Activated CD4-positive, alpha-beta T cell treated with anti-CD3 and anti-CD28 coated beads, Interleukin-2, amount 50 U/mL, for 48 hours (primary cell): Measurements from ENCODE around the gene MS4A15.

Source experiments
- DNase-seq, 2 experiments: peaks; one replicate each; pipeline ENCODE4 v3.0.0-alpha.2; 2020

MS4A15 gene

DNA sequence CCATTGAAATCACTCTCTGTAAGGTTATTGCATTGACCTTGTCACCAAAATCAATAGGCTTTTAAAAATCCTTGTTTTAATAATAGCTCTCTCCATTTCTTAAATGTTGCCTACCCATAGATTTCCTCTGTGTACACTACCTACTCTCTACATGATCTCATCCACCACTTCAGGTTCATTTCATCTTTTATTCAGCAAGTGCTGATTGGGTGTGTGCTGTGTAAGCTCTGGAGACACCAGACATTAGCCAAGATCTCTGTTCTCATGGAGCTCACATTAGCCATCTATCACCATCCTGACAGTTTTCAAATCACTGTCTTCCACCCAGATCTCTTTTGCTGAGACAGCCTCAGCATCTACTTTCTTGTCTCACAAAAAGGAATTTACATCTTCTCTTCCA lies 24.1 kb downstream of the MS4A15 start:
- DNase-seq: no peak

DNA sequence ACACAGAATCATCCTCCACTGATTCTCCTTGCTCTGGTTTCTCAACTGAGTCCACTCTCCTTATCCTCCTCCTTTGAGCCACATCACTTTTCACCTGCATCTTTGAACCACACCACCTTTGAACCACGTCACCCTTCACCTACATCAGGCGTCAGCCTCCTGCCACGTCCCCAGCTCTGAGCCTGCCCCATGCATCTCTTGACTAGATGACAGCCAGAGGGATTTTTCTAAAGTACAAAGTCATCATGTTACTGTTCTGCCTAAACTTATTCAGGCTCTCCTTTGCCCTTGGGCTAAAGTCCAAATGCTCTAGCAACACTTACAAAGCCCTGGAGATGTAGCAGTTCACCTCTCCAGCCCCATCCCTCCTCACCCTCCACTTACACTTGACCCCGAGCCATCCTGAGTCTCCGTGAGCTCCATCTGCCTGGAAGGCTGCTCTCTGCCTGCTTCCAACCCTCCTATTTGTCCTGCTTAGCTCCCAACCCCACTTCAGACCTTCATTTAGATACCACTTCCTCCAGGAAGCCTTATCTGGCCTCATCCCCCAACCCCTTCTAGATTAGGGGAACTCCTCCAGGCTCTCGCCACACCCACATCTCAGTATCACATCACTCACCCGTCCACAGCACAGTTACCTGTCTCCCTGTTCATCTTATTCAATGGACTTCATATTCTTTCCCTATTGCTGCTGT lies 24.8 kb downstream of the MS4A15 start:
- no peak for DNase-seq

DNA sequence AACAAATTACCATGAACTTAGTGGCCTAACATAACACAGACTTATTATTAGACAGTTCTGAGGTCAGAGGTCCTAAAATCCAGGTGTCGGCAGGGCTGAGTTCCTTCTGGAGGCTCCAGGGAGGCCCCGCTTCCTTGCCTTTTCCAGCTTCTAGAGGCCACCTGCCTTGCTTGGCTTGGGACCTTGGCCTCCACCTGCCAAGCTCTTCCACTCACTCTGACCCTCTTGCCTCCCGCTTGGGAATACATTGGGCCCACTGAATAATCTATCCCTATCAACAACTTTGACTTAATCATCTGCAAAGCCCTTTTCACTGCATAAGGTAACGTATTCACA lies 25.3 kb downstream of the MS4A15 start:
- no peak for DNase-seq

DNA sequence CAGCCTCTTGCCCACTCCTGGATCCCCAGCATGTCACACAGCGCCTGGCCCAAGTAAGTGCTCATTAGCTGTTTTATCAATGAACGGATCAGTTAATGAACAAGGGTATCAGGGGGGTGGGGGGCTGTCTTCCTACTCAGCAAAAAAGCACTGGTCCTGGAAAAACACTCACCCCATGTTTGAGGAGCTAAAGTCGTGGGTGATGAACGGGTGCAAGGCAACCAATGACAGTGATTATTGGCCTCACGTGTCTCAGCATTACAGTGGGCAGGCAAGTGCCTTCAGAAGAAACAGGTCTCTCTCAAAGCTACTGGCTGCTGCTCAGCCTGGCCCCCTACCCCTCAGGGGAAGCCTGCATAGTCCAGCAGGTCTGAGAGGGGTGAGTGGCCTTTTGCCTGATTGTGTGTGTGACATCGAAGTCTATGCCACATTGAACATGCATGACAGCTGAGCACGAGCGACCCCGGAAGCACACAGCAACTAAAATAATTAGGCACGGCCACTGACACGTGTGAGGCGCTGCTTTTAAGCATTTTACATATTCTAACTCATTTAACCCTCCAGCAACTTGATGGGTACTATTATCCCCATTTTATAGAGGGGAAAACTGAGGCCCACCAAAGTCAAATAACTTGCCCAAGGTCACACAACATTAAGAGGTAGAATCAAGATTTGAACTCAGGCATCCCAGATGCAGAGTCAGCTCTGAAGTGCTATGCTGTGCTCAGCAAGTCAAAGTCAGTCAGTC lies 25.9 kb downstream of the MS4A15 start:
- DNase-seq: no peak

DNA sequence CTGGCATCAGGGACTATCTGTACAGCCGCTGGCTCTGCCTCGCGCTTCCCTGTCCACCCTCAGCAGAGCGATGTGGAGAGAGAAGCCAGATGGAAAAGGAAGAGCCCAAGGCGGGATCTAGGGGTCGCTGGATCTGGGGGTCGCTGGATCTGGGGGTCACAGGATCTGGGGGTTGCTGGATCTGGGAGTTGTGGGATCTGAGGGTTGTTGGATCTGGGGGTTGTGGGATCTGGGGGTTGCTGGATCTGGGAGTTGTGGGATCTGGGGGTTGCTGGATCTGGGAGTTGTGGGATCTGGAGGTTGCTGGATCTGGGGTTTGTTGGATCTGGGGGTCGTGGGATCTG lies 26.4 kb downstream of the MS4A15 start:
- no peak for DNase-seq

DNA sequence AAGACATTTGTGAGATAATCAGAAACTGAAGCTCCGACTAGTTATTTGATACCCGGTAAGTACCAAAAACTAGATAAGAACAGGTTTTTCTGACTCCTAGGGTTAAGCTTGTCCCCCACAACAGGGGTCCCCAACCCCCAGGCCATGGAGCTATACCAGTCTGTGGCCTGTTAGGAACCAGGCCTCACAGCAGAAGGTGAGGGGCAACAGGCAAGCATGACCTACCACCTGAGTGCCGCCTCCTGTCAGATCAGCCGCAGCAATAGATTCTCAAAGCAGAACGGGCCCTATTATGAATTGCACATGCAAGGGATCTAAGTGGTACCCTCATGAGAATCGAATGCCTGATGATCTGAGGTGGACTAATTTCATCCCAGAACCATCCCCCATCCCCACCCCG lies 27.2 kb downstream of the MS4A15 start:
- DNase-seq: no peak

DNA sequence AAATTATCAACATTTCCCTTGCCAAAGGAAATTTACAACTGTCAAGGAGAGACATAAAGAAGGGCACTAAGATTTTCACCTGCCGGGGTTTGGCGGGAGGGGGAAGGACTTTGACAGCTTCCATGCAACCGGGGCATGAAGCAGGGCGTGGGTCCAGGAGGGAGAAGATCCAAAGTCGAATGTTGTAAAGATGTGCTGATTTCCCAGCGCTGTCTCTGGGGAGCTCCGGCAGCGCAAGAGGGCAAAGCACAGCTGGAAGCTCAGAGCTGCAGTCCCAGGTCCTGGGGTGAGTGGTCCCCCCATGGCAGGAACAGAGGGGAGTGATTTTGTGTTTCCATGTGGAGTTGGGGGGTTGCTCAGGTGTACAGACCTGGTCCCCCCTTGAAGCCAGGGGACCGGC lies 28.5 kb downstream of the MS4A15 start, which contains the start of gene MS4A10:
Gene MS4A10 (plus strand): TSS at position 198 of the 400 bp plus-strand sequence. CDS start 5,003 bp downstream, outside the sequence.
- DNase-seq: no peak

DNA sequence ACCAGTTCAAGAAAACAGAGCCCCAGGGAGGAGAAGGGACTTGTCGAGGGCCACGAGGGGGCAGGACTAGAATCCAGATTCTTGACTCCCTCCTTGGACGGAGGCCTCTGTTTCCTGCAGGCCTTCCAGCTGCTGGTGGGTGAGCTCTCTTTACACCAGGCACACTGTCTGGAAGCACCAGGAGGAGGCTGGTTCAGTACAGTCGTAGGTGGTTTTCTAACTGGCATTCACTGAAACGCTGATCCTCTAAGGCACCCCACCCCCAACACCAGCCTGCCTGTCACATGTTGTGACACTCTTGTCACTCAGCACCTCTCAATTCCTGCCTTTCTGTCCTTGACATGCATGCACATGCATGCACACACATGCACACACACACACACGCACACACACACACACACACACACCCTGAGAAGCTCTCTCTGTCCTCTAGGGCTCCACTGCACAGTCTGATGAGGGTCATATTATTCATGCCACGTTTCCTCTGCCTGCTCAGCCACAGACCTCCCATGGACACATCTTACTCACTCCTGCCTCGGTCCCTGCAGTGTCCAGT lies 29.2 kb downstream of the MS4A15 start:
- no peak for DNase-seq

DNA sequence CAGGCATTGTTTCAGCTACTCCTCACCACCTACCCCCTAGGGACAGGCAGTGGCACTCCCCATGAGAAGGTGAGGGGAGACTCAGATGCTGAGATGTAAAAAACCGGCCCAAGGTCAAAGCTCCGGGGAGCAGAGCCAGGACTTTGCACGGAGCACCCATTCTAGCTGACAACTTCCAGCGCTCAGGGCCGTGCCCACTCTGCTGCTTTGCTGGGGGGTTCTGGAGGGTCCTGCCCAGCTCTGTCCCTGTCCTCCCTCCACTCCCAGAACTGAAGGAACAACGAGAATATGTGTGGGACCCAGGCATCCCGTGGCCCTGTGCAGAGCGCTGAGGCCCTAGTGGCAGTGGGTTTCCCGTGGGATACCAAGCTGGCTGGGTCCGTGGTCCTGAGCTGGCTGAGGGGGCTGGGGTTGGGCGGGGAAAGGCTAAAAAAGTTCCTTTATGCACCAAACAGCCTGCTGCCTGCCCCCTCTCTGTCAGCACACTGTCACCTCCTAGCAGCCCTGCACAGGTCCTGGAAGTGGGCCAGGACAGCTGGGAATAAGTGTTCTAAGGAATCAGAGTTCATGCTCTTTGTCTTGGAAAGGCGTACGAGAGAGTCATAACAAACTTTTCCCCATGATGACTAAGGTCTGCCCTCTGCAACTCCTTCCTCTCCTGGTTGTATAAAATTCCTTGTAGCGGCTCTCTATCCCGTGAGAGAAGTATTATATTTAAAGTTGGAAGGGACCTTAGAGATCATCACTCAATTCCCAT lies 30.3 kb downstream of the MS4A15 start:
- no peak for DNase-seq

DNA sequence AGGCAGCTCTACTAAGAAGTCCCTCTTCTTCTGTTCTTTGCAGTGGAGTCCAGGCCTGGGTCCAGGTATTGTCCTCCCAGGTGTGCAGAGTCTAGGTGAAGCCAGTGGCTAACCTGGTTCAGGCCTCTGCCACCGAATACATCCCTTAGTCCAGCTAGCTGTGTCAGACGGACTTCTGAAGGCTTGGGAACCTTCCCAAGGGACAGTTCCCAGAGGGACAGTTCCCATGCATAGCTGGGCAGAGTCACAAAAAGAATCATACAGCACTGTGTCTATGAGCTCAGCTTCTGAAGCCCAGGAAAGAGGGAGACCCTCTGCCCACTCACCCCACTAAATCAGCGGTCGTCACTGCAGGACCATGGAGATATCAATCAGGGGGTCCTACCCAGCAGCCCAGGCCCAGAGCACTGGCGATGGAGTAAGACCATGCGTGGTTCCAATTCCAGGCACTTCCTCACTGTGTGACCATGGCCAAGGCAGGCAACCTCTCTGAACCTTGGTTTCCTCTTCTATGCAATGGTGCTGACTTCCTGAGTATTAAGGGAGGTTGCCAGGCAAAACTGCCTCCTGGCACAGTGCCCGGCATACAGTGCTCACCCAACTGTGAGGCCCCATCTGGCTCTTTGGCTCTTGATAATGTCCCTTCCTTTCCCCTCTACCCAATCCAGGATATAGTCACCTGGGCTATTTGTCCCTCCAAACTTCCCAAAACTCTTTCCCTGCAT lies 31.9 kb downstream of the MS4A15 start:
- no peak for DNase-seq

DNA sequence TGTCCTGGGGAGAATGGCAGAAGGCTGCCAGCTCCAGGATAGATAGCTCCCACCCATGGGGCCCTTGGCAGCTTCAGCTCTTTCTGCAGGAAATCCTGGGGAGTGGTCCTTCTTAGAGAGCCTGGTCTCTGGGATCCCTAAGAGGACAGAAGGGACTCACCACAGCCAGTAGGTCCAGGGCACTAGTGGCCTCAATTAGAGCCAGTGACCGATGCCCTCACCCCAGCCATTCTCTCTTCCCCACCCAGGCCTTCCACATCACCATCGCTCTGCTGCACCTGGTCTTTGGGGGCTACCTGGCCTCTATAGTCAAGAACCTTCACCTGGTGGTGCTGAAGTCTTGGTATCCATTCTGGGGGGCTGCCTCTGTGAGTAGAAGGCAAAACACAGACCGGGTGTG lies 34.1 kb downstream of the MS4A15 start:
- DNase-seq: no peak

DNA sequence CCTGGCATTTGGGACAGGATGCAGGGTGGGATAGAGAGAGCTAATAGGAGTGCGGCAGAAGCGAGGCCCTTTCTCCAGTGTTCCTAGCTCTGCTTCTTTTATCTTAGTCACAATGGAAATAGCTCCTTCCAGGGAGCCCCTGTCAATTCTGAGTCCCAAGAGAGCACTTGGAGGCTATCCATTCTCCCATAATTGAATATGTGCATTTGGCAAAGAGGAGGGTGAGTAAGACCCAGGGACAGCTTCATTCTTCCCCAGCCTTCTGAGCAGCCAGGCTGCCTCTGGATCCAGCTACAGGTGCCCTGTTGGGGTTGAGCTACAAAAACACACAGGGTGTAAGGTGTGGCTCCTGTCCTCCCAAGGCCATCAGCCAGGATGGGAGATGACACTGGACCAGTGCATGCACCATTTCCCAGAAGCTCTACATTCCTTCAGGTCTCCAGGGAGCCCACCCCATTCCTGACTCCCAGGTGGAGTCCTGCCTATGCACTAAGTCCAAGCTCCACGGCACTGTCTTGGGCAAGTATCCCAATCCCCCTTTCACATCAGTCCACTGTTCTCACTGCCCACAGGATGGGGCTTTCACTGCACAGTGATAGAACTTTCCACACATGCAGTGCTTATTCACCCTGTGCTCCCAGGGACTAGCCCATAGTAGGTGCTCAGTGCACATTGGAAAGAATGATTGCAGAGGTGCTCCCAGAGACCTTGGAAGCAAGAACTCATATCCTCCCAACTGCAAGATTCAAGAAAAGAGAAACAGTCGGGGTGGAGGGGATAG lies 34.7 kb downstream of the MS4A15 start:
- DNase-seq: no peak

DNA sequence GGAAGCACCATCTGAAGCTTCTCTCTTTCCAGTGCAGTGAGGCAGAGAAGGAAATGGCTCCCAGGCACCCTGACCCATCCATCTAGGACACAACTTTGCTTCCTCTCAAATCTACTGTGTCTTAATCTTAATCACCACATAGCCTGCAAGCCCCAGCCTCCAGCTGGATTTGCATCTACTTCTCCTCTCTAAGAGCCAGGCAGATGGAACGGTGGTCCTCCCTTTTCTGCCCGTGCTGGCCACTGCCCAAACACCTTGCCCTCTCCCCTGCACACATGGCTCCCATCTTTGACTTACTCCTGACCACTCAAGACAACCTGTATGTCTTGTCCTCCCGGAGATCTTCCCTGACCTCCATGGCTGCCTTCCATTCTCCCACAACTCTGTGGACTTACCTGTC lies 35.9 kb downstream of the MS4A15 start:
- DNase-seq: no peak

DNA sequence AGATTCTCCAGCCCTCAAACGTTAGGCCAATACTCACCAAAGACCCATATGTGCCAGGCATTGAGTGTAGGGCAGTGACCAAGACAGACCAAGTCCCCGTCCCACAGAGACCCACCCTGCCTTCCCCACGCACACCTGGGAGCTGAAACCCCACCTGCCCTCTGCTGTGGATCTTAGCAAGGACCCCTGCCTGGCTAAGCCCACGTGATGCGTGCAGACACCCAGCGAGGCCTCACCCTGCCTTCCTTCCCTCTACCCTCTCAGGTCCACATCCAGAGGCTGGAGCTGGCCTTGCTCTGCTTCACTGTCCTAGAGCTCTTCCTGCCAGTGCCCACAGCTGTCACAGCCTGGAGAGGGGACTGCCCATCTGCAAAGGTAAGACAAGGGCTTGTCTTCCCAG lies 38.6 kb downstream of the MS4A15 start:
- no peak for DNase-seq

DNA sequence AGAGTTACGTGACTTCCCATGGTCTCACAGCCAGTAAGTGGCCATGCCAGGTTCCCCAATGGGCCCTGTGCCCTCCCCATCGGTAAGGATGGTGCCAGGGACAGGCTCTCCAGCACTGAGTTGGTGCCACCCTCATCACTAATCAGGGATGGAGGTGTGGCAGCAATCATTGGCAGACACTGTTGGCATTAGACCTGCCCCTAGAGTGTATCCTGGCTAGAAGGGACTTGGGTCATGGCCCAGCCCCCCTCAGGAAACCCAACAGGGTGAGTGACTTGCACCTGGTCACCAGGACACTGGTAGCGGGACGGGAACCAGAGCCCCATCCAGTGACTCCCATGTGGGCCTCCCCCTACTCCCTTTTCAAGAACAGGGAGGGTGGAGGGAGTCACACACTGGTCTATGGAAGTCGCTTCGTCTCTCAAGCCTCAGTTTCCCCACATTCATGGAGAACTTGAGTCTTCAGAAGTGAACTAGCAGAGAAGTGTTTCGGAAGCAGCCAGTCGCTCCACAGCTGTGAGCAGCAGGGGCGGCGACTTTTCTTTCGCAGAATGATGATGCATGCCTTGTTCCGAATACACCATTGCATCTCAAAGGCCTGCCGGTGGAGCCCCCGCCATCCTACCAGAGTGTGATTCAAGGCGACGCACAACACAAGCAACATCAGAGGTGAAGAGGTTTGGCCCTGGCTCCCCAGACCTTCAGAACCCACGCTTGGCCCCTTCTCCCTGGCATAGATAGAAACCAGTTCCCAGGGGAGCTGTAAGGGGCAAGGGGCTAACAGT lies 41.4 kb downstream of the MS4A15 start:
- no peak for DNase-seq

DNA sequence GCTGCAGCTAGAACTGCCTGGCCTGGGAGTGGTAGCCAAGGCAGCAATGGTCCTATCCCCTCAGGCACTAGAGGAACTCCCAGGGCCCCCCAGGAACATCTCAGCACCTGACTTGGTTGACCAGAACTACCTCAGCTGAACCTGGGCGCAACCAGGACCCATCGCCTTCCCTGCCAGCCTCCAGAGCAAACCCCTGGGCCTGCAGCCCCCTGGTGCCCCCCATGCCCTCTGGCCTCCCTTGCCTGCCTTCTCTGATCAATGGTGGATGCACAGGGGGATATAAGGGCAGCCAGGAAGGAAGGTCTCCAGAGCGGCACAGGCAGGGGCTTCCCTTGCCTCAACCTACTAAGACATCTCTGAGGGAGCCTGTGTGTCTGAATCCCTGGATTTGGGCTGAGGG lies 42.0 kb downstream of the MS4A15 start:
- no peak for DNase-seq

DNA sequence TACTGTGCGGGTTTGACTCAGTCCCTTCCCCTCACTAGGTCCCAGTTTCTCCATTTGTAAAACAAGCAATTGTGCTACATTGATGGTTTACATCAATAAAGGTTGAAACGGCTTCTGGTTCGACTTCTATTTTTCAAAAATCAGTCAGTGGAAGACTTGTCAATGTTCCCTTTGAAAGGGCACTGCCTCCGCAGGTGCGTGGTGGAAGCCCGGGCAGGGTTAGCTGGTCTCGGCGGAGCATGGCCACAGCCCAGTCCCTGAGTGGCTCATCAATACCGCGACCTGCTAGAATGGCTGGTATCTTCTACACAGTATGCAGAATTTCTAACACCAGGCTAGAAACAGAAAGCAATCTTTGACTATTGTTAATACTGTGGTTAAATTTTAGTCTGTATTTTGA lies 44.5 kb downstream of the MS4A15 start:
- no peak for DNase-seq

DNA sequence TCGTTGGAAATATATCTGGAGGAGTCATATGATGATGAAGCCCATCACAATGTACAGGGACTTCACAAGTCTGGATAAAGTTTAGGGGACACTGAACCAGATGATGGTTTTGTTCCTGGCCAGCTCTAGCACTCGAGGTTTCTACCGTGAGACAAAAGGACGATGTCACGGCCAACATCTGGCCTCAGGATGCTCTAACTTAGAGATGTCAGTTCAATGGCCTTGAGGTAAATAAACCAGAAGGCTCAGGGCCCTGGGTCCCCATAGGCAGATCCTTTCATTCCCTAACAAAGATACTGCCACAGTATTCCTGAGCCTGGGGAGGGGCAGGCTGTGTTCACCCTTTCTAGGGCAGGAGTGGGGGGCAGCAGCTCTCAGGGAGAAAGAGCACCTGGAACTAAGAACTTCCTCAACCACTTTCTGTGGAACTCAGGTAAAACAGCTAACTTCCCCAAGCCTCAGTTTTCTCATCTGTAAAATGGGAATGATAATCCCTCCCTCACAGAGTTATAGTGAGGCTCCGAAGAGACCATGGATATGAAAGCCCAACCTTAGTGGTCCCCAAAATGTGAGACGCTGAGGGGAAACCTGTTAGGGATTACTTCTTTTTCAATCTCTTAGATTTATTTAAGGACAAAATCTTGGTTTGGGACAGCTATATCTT lies 46.7 kb downstream of the MS4A15 start:
- DNase-seq: no peak

DNA sequence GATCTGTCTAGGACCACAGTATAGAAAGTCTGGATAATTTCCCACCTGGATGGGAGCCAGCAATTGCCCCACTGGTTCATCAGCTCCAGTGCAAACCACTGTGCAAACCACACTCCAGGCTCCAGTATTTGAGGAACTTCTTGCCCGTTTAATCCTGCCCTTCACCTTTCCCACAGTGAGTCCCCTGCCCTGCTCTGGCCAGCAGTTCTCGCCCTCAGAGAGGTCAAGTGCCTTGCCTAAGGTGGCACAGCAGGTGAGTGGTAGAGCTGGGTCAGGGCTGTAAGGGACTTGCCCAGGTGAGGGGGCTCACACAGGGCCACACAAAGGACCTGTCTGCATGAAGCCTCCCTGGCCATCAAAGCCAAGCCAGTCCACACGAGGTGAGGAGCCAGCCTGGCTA lies 52.6 kb downstream of the MS4A15 start:
- no peak for DNase-seq

DNA sequence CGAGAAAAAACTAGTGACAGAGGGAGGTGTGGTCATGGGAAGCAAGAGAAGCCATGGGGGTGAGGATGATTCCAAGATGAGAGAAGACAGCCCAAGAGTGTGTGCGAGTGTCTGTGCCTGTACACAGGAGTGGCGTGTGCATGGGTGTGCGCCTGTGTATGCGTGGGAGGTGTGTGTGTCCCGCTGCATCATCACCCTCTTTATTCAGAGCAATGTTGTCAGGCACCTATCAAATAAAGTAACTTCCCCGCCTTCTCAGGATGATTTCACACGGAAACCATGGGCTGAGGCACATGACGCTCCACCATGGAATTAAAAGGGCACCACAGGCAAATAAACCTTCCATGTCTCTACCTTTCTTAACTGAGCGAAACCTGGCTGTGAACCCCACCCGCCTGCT lies 53.0 kb downstream of the MS4A15 start:
- no peak for DNase-seq

DNA sequence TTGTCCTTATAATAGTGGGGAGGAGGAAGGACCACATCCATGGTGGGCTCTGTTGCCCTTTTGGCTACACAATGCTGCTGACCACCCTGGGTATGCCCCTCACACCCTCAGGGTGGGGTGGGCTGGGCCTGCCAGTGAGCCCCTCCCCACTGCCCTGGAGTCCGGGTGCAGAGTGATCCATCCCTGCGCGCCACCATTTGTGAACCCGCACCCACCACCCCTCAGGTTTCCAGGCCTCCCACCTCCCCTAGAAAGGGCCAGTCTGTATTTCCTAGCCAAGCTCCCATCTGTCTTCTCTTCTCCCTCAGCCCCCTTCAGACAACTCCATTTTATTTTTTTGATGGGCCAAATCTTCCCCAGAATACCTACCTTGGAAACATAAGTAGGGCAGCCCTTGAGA lies 53.5 kb downstream of the MS4A15 start:
- no peak for DNase-seq
